GM12801 (cell line): ENCODE measurements around the gene RSRC1.

Experiments used
- CTCF ChIP-seq: IDR thresholded peaks from one replicate; pipeline ENCODE4 v1.5.1; 2011; ENCODE audit warnings: control low read depth; ENCODE audit not compliant: insufficient read length; ENCODE audit errors: extremely low read depth

RSRC1 gene

GRCh38 chr3:158158969-158159368 is 49.1 kb downstream of the RSRC1 start:
- TF ChIP-seq CTCF, result no peak

- no peak for TF ChIP-seq CTCF
Observed at GRCh38 chr3:158159714-158160113, 49.8 kb downstream of the RSRC1 start.

- no peak for TF ChIP-seq CTCF
Observed at GRCh38 chr3:158160958-158161357, 51.1 kb downstream of the RSRC1 start.

GRCh38 chr3:158165141-158165655 is 55.3 kb downstream of the RSRC1 start:
- no peak for TF ChIP-seq CTCF

- TF ChIP-seq CTCF, result no peak
Observed at GRCh38 chr3:158165730-158166129, 55.8 kb downstream of the RSRC1 start.

- TF ChIP-seq CTCF, result no peak
Observed at GRCh38 chr3:158166223-158166622, 56.3 kb downstream of the RSRC1 start.

GRCh38 chr3:158167737-158168557 is 58.1 kb downstream of the RSRC1 start:
- TF ChIP-seq CTCF, result no peak
